ENCODE data around the gene VPS41.

GRCh38 chr7:38704041-38704547 lies 204.9 kb downstream of the VPS41 start:
- TF ChIP-seq CTCF (conservative IDR thresholded peaks at IDR 0.05; ENCODE audit: low read length) = no peak
- no peak for TF ChIP-seq EZH2phosphoT487 (IDR thresholded peaks at IDR 0.05; ENCODE audit: borderline replicate concordance)

Measured in Loucy (cell line).